HCT116 (cell line): ENCODE measurements around the gene RGL2. TPM values are rescaled to one million over a fixed set of nuclear protein-coding genes. Genes with fewer than 3 reads are reported as not detected.
A peak's percentile ranks its signal among the peaks of the same experiment; 100 is the strongest.

ENCODE experiments used
- ATAC-seq: fragments of 200-7000 bp; cut with Tn5 transposase; 2 replicates; pipeline ENCODE4 v1.9.1; 2020; ENCODE audit warnings: mild to moderate bottlenecking, moderate library complexity
- BruUV-seq: library from RNA; stranded (reverse); fragments of 400-500 nt; replicated peaks from 2 replicates; lab custom pipeline; 2021; lab: Mats Ljungman, UMichigan
- CTCF ChIA-PET: fragments of 300-600 bp; sonication (Branson Sonifier 250); formaldehyde crosslinking; loops from one replicate; lab custom pipeline; 2021; ENCODE audit warnings: antibody characterized with exemption; lab: Charles Lee
- POLR2A ChIA-PET: fragments of 300-600, 350-600 bp; sonication (Branson Sonifier 250); formaldehyde crosslinking; loops from one replicate; lab custom pipeline; 2021; ENCODE audit warnings: antibody characterized with exemption; lab: Charles Lee
- RAD21 ChIA-PET, 2 experiments: fragments of 300-600 bp; sonication (Branson Sonifier 250); formaldehyde crosslinking; loops; one replicate each; lab custom pipeline; 2023; ENCODE audit warnings: low total read pairs in 2 of 2; ENCODE audit not compliant: uncharacterized antibody in 2 of 2, unreplicated experiment in 2 of 2, low non-redundant PET in 1 of 2; lab: Charles Lee
- DNase-seq: peaks from one replicate; pipeline ENCODE4 v3.0.0-alpha.2; 2010; ENCODE audit warnings: low read depth, low spot score
- H2AFZ ChIP-seq: fragments of 200-600 bp; shearing (Covaris generic), sonication (generic); 2 replicates; pipeline ENCODE4 v1.6.1; 2017; ENCODE audit warnings: low read depth, mixed run types, mixed read lengths, antibody characterized with exemption, low read length; ENCODE audit not compliant: poor library complexity, severe bottlenecking
- H3K27ac ChIP-seq: 2 replicates; pipeline ENCODE4 v1.5.1; 2012; ENCODE audit warnings: low read depth, low read length
- H3K27me3 ChIP-seq: fragments of 200-600 bp; sonication (generic); 2 replicates; pipeline ENCODE4 v1.6.1; 2016; ENCODE audit warnings: mixed run types, low read length, mixed read lengths; ENCODE audit not compliant: insufficient read depth
- H3K36me3 ChIP-seq, 2 experiments: fragments of 200-500 bp in 1 of 2; fragments of 200-600 bp in 1 of 2; sonication (Bioruptor generic) in 1 of 2; sonication (generic) in 1 of 2; 2 replicates each; pipeline versions ENCODE4 v1.5.1 to v1.6.1; 2014 to 2016; ENCODE audit warnings: low read length in 2 of 2, inconsistent platforms in 1 of 2, mixed read lengths in 1 of 2, mixed run types in 1 of 2; ENCODE audit not compliant: insufficient read depth in 2 of 2, control insufficient read depth in 1 of 2
- H3K4me1 ChIP-seq, 2 experiments: fragments of 200-600 bp in 1 of 2; sonication (generic) in 1 of 2; 2 replicates each; pipeline versions ENCODE4 v1.5.1 to v1.6.1; 2012 to 2017; ENCODE audit warnings: low read length in 2 of 2, inconsistent platforms in 1 of 2, mild to moderate bottlenecking in 1 of 2, mixed read lengths in 1 of 2, mixed run types in 1 of 2, moderate library complexity in 1 of 2; ENCODE audit not compliant: insufficient read depth in 2 of 2, control insufficient read depth in 1 of 2
- H3K4me2 ChIP-seq: fragments of 200-600 bp; sonication (generic); 2 replicates; pipeline ENCODE4 v1.6.1; 2017; ENCODE audit warnings: mixed run types, low read length, mixed read lengths
- H3K4me3 ChIP-seq, 2 experiments: fragments of 200-600 bp in 1 of 2; sonication (generic) in 1 of 2; replicated peaks in 1 of 2; 2 replicates each; pipeline ENCODE4 v1.5.1; 2011 to 2016; ENCODE audit warnings: low read length in 2 of 2, control low read depth in 1 of 2, low read depth in 1 of 2, mild to moderate bottlenecking in 1 of 2, mixed read lengths in 1 of 2, mixed run types in 1 of 2
- H3K79me2 ChIP-seq: fragments of 200-600 bp; sonication (generic); 2 replicates; pipeline ENCODE4 v1.6.1; 2017; ENCODE audit warnings: mild to moderate bottlenecking, mixed run types, low read length, moderate library complexity, mixed read lengths; ENCODE audit not compliant: insufficient read depth
- H3K9ac ChIP-seq: fragments of 200-600 bp; sonication (generic); 2 replicates; pipeline ENCODE4 v1.6.1; 2016; ENCODE audit warnings: low read length, mixed read lengths
- H3K9me2 ChIP-seq: fragments of 200-600 bp; sonication (generic), shearing (Covaris generic); 2 replicates; pipeline ENCODE4 v1.6.1; 2017; ENCODE audit warnings: mixed run types, mild to moderate bottlenecking, moderate library complexity; ENCODE audit not compliant: insufficient read depth
- H3K9me3 ChIP-seq, 2 experiments: fragments of 200-500 bp in 1 of 2; fragments of 200-600 bp in 1 of 2; sonication (Bioruptor generic) in 1 of 2; sonication (generic) in 1 of 2; 2 replicates each; pipeline ENCODE4 v1.6.1; 2014 to 2017; ENCODE audit warnings: low read length in 2 of 2, mixed read lengths in 2 of 2, inconsistent platforms in 1 of 2, low read depth in 1 of 2, mild to moderate bottlenecking in 1 of 2, mixed run types in 1 of 2, moderate library complexity in 1 of 2; ENCODE audit not compliant: control insufficient read depth in 1 of 2, insufficient read depth in 1 of 2
- H4K20me1 ChIP-seq: fragments of 200-600 bp; sonication (generic), shearing (Covaris generic); 2 replicates; pipeline ENCODE4 v1.6.1; 2017; ENCODE audit warnings: mixed run types, mild to moderate bottlenecking, moderate library complexity; ENCODE audit not compliant: insufficient read depth
- ATF3 ChIP-seq: IDR thresholded peaks from 2 replicates; pipeline ENCODE4 v1.6.1; 2012
- CBX3 ChIP-seq: IDR thresholded peaks from 2 replicates; pipeline ENCODE4 v1.6.1; 2012; ENCODE audit warnings: low read depth
- CEBPB ChIP-seq: IDR thresholded peaks from 2 replicates; pipeline ENCODE4 v1.6.1; 2012; ENCODE audit warnings: low read depth
- JUND ChIP-seq: IDR thresholded peaks from 2 replicates; pipeline ENCODE4 v1.6.1; 2012
- SIN3A ChIP-seq: IDR thresholded peaks from 2 replicates; pipeline ENCODE4 v1.6.1; 2012; ENCODE audit warnings: low read depth
- SP1 ChIP-seq: IDR thresholded peaks from 2 replicates; pipeline ENCODE4 v1.6.1; 2012; ENCODE audit warnings: low read depth
- TCF7L2 ChIP-seq: IDR thresholded peaks from 2 replicates; pipeline ENCODE4 v1.7.0; 2011; ENCODE audit warnings: borderline replicate concordance, inconsistent platforms; ENCODE audit not compliant: insufficient read depth, insufficient read length; ENCODE audit errors: extremely low read depth
- YY1 ChIP-seq: IDR thresholded peaks from 2 replicates; pipeline ENCODE4 v1.6.1; 2011; ENCODE audit warnings: low read length, low read depth, moderate library complexity, mild to moderate bottlenecking; ENCODE audit not compliant: insufficient replicate concordance; ENCODE audit errors: extremely low read depth
- ZFX ChIP-seq: fragments of 450-650 bp; IDR thresholded peaks from 2 replicates; pipeline ENCODE4 v1.6.1; 2017
- ZNF274 ChIP-seq: fragments of 200-500 bp; sonication (Bioruptor generic); IDR thresholded peaks from 2 replicates; pipeline ENCODE4 v1.6.1; 2014; ENCODE audit warnings: mild to moderate bottlenecking, low read depth, low read length, inconsistent platforms
- intact Hi-C: fragments of 100-400 bp; cut with micrococcal nuclease; formaldehyde crosslinking; loops from 2 replicates; pipeline ENCODE4 v1.10.0; 2022
- total RNA-seq: library from RNA; stranded (reverse); gene quantifications from one replicate; pipeline ENCODE4 v1.2.1, GENCODE V29; 2021; ENCODE audit not compliant: unreplicated experiment
- TF ChIP-seq, protein P1 (sequence below): IDR thresholded peaks from 2 replicates; pipeline ENCODE4 v1.6.1; 2012
- TF ChIP-seq, protein P2 (sequence below), 3 experiments: fragments of 200-600 bp in 1 of 3; sonication (generic) in 1 of 3; IDR thresholded peaks in 2 of 3; conservative IDR thresholded peaks in 1 of 3; 2 replicates each; pipeline ENCODE4 v1.5.1; 2012 to 2017; ENCODE audit warnings: low read depth in 2 of 3, low read length in 2 of 3, antibody characterized with exemption in 1 of 3, borderline replicate concordance in 1 of 3, control low read depth in 1 of 3, mild to moderate bottlenecking in 1 of 3, mixed read lengths in 1 of 3, mixed run types in 1 of 3, moderate library complexity in 1 of 3; ENCODE audit not compliant: insufficient read depth in 1 of 3

The RGL2 gene
- total RNA-seq, 1 experiment from 2014 or later = 53.4 TPM

GRCh38 chr6:33280539-33280938 is 18.2 kb downstream of the RGL2 start:
- no peak for DNase-seq
- Histone ChIP-seq H3K9ac (peak overlapping the region; percentile 36), H3K27me3 (no peaks in the 10 kb centered on the region), H3K9me2 (no peaks in the 10 kb centered on the region), H3K79me2 (peaks cover 10% of the 10 kb centered on the region), H3K4me1 (peaks cover 22 to 40% of the 10 kb centered on the region in 2 experiments), H4K20me1 (peaks cover 3% of the 10 kb centered on the region; the same call in 1 of the 2 replicates), H3K27ac (peak overlapping the region; percentile 82), H3K9me3 (no peaks in the 10 kb centered on the region), H3K4me3 (no peak overlapping the region), H3K36me3 (peaks cover 22 to 43% of the 10 kb centered on the region in 2 experiments; a peak in 3 of 4 replicates), H3K4me2 (peak overlapping the region; percentile 30; the same call in 1 of the 2 replicates), H2AFZ (no peak overlapping the region)
- TF ChIP-seq, protein P1, sequence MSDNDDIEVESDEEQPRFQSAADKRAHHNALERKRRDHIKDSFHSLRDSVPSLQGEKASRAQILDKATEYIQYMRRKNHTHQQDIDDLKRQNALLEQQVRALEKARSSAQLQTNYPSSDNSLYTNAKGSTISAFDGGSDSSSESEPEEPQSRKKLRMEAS = no peak
- TF ChIP-seq SIN3A (no peak), CEBPB (no peak), ZFX (no peak), CBX3 (no peak), SP1 (no peak), TCF7L2 (no peak), ZNF274 (no peak), JUND (no peak), ATF3 (no peak)
- ChIA-PET RAD21 (no interaction called here), POLR2A (no interaction called here), CTCF (no interaction called here)
- intact Hi-C loops = loop anchor here (1.0 kb wide), 1 partner anchor 127 kb away; no protein-coding TSS in a partner anchor
- no TSS peak for BruUV-seq
- ATAC-seq = no peak

- BruUV-seq = no TSS peak
- intact Hi-C loops = loop anchor here (1.0 kb wide), 1 partner anchor 127 kb away; no protein-coding TSS in a partner anchor
- no peak for TF ChIP-seq TCF7L2
- TF ChIP-seq, protein P2, sequence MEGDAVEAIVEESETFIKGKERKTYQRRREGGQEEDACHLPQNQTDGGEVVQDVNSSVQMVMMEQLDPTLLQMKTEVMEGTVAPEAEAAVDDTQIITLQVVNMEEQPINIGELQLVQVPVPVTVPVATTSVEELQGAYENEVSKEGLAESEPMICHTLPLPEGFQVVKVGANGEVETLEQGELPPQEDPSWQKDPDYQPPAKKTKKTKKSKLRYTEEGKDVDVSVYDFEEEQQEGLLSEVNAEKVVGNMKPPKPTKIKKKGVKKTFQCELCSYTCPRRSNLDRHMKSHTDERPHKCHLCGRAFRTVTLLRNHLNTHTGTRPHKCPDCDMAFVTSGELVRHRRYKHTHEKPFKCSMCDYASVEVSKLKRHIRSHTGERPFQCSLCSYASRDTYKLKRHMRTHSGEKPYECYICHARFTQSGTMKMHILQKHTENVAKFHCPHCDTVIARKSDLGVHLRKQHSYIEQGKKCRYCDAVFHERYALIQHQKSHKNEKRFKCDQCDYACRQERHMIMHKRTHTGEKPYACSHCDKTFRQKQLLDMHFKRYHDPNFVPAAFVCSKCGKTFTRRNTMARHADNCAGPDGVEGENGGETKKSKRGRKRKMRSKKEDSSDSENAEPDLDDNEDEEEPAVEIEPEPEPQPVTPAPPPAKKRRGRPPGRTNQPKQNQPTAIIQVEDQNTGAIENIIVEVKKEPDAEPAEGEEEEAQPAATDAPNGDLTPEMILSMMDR (IDR thresholded peaks at IDR 0.05 in 2 of 3, conservative IDR thresholded peaks at IDR 0.05 in 1 of 3; ENCODE audit: borderline replicate concordance in 1 of 3, insufficient read depth in 1 of 3, low read depth in 2 of 3, low read length in 2 of 3) = peak in 2 of 3 experiments; percentile 95 to 99; a peak in 4 of 6 replicates
- peak; percentile 65 for TF ChIP-seq YY1
- peaks cover 15% of the 10 kb centered on the region for H3K79me2 ChIP-seq
- H3K4me2 ChIP-seq = peak overlapping the region; percentile 30; the same call in 1 of the 2 replicates
- peak; percentile 82 for DNase-seq
- RAD21 ChIA-PET = no interaction called here
- peak; percentile 60 for ATAC-seq
- POLR2A ChIA-PET = no interaction called here
- no peaks in the 10 kb centered on the region for H3K9me3 ChIP-seq
- H3K4me1 ChIP-seq = peaks cover 27 to 45% of the 10 kb centered on the region in 2 experiments
- CTCF ChIA-PET = interaction anchor here (1.2 kb wide), 1 partner anchor 9 kb away, joined by 5 read pairs; the partner anchor contains the start of genes PFDN6 and WDR46
- H3K27me3 ChIP-seq = no peaks in the 10 kb centered on the region
- H3K9me2 ChIP-seq = no peaks in the 10 kb centered on the region
- no peak overlapping the region for H3K4me3 ChIP-seq
- H4K20me1 ChIP-seq = peaks cover 4% of the 10 kb centered on the region; the same call in 1 of the 2 replicates
- H3K27ac ChIP-seq = peak overlapping the region; percentile 82
- H2AFZ ChIP-seq = no peak overlapping the region
- H3K36me3 ChIP-seq = peaks cover 24 to 48% of the 10 kb centered on the region in 2 experiments; a peak in 3 of 4 replicates
- peak overlapping the region; percentile 36 for H3K9ac ChIP-seq
Measured at GRCh38 chr6:33279971-33280511, 18.7 kb downstream of the RGL2 start.
